HT1080 (cell line): ENCODE results near the gene SVIL. TPM values are rescaled to one million over a fixed set of nuclear protein-coding genes. Genes with fewer than 3 reads are reported as not detected.
"Not testable (repeated sequence)": the region's sequence is repeated elsewhere in the genome, so short reads cannot be mapped to it uniquely, and the experiment has no call there.

Experiments used
- DNase-seq: peaks from one replicate; pipeline ENCODE4 v3.0.0-alpha.2; 2015; ENCODE audit warnings: low read depth
- total RNA-seq: library from RNA; depleted of rRNA; stranded (reverse); fragments of >200 nt; shearing (Covaris generic); gene quantifications from 2 replicates; pipeline ENCODE4 v1.2.3, GENCODE V29; 2014

Gene SVIL
- total RNA-seq, 1 experiment from 2014 or later: 8.2 TPM

DNA sequence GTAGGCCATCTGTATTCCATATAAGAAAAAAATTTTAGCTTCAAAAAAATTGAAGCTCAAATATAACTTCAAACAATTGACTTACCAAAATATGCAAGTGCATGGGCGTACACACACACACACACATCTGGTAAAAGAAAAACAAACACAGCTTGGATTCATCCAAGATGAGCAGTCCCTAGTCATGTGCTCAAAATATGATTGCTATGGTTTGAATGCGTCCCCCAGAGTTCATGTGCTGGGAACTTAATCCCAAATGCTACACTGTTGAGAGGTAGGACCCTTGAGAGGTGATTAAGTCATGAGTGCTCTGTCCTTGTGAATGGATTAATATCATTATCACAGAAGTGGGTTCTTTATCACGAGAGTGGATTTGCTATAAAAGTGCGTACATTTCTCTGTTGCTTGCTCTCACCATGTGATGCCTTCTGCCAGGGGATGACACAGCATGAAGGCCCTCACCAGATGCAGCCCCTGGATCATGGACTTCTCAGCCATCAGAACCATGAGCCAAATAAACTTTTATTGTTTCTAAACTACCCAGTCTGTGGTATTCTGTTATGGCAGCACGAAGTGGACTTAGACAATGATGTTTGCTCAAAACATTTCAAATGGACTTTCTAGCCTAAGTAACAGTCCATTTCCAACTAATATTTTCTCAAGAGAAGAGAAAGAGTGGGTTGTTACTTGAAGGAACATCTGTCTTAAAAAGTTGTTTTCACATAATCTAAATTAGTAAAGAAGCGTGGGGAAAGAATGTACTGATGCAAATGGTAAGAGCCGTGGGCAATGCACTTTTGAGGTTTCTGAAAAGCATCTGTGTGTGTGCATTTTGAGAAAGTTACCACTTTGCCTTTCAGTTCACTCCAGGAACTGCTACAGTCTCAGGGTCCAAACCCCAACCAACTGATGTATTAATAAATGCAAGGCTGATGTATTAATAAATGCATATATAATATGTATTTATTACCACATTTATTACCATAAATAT lies 15.1 kb upstream of the SVIL start:
- DNase-seq: no peak

DNA sequence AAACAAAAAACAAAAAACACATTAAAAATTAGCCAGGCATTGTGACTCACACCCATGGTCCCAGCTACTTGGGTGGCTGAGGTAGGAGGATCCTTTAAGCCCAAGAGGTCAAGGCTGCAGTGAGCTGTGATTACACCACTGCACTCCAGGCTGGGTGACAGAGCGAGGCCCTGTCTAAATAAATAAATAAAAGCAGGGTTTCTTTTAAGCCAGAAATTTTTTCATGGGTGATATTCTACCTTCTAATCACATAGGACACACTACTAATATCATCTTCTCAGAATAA lies 14.2 kb upstream of the SVIL start:
- peak; percentile 35 for DNase-seq

- no peak for DNase-seq
These were observed 13.6 kb upstream of the SVIL start for GRCh38 chr10:29648114-29648982.

DNA sequence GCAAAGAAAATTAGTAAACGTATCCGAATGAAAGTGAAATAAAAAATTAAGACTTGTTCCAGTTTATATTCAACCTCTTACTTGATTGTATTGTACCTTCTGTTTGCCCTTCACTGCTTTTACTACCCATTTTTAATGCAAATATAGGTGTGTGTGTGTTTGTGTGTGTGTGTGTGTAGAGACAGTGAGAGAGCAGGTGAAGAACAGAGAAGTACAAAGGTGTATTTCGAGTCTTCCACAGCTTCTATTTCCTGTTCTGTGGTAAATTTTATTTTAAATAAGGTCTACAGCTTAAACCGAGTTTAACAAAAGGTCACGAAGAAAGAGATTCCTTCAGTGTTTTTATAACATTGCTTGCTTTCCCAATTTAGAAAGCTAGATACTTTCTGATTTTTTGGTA lies 12.7 kb upstream of the SVIL start:
- DNase-seq: no peak

- no peak for DNase-seq
These were observed 12.2 kb upstream of the SVIL start for GRCh38 chr10:29646960-29647461.

DNA sequence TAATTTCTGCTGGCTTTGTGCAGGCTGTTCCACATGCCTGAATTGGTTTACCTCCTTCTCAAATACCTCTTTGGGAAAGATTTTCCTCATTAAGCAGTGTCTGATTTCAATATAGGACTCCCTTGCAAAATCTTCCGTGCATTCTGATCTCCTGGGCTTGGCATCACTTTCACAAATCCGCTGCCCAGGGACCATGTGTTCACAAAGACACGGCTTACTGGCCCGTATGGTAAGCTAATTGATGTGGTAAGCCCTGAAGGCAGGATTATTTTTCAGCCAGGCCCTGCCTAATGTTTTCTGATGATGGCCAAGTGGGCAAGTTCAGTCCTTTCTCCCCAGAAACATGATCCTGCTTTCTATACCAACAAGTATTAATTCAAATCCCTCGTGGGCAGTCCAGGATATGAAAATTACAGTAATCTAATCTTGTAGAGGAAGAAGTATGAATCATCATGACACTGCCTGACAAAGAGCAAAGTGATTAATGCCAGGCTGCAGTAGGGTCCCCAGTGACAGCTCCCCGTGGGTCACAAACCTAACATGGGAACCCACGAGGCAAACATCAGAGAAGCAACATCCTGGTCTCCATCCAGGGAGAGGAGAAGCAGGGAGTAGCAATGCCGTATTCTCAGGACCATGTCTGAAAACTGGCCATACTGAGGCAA lies 11.6 kb upstream of the SVIL start:
- DNase-seq: peak; percentile 72

DNA sequence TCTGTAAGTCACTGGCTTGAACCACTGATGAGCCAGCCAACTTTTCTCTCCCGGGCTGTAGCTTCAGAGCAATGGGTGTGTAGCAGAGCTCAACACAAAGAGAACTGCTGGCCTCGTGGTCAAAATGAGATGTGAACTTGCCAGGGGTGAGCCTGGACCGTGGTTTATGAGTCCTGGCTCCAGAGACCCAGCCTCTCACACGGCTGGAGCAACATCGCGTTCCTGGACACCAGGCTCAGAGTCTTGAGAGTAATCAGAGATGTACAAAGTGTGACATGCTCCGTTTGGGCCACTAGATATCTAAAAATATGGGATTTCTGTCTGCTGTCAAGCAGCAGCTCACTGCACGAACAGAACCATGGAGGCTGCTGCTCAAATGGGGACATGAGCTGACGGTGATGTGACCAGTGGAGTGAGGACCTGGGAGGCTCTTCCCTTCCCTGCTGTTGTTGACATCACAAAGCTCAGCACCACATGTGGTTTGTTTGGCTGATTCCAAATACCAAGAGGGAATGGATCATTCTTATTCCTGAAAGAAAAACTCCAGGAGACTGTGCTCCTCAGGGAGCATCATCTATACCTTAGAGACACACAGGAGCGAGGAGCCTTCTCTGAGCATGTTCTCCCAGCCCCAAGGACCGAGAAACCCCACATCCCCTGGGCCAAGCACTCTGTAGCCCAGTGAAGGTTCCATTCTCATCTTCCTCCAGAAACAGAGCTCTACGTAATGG lies 9.2 kb upstream of the SVIL start:
- no peak for DNase-seq

GRCh38 chr10:29642990-29643389 lies 8.2 kb upstream of the SVIL start:
- no peak for DNase-seq

GRCh38 chr10:29637537-29637936 lies 2.8 kb upstream of the SVIL start:
- DNase-seq: no peak

DNA sequence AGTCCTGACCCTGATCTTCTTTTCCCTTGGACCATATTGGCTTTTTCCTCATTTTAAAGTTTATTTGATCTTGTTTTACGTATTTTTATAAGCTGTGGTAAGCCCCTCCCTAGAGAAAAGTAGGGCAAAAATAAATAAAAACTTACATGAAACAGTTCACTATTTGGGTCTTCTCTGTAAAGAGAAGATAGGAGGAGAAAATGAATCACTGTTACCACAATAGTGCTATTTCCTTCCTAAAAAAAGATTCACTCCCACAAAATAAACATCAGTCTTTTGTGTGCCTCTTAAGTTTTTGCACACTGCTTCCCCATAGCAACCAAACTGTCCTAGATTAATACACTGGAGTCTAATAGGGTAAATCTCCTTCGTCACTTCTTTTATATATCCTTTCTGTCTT lies 1.4 kb upstream of the SVIL start:
- DNase-seq: peak; percentile 91

DNA sequence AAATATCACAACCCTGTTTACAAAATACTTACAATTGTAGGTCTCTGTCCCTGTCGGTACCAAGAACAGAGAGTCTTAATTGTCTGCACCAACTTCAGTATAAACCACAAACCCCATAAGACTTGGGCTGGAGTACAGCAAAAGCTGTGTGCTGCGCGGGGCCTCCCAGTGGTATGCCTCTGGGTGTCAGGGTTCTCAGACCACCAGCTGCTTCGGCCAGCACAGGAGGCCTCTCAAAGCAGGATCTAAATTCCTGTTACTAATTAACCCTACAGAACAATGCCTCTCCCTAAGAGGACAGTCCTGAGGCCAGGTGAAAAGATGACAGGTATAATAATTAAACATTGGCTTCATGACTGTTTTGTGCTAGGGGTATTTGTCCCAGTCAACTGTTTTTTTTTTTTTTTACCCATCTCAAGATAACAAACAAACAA lies 957 bp upstream of the SVIL start:
- DNase-seq: no peak

DNA sequence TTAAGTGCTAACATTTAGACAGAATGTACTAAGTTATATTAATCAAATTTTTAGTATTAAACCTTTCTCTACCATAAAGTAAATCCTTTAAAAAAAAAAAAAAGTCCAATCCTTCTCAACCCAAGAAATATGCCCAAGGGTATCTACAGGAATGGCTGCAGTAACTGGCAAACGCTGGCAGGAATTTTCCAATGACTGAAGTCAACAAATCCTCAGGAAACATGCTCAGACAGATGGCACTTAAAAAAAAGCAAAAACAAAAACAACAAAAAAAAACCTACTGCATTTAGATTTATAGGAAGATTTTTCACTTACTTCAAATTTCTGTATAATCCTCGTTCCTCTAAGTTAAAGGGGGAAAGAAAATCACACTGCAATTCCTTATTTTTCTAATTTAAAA lies 666 bp downstream of the SVIL start:
- no peak for DNase-seq

DNA sequence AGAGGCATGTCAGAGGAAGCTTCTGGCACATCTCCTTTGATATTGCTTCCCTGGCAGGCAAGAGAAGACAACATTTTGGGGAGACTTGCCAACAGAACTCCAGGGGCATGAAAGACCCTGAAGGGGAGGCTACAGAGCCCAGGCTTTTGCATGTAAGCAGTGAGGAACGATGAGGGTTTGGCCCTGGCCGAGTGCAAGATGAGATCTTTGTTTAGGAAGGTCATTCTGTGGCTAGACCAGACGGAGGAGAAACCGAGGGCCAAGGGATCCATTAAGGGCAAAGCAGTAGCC lies 3.8 kb downstream of the SVIL start:
- DNase-seq: no peak

DNA sequence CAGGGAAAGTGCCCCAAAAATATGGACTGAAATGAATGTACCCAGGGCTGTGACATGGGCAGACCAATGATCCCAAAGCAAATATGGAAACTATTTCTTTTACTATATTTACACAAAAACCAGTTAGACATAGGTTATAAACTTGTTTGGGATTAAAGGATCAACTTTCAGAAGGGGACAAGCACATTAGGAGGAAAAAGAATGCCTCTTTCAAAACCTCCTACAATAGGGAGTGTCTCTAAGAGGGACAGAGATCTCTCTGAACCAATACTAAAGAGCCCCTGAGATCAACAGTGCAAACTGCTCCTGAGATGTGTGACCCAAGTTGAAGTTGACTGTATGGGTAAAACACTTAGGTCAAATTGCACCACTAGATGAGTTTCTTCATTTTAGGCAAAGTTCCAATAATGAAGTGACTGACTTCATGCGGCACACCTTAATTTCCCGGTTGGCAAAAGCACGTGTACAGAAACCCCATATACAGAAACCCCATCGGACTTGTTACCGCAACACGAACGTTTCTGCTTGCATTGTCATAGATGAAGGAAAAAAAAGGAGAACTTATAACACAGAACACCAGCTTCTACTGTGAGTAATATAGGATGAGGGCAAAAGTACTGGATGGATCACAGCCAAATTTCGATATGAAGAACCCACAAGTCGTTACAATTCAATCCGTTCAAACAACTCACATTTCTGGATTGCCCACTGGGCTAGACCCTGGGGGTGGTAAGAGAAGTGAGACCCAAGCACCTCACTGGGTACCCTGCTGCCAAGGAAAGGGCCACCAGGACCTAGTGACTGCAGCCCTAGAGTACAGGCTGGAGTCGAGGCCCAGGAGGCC lies 4.3 kb downstream of the SVIL start:
- DNase-seq: no peak

DNA sequence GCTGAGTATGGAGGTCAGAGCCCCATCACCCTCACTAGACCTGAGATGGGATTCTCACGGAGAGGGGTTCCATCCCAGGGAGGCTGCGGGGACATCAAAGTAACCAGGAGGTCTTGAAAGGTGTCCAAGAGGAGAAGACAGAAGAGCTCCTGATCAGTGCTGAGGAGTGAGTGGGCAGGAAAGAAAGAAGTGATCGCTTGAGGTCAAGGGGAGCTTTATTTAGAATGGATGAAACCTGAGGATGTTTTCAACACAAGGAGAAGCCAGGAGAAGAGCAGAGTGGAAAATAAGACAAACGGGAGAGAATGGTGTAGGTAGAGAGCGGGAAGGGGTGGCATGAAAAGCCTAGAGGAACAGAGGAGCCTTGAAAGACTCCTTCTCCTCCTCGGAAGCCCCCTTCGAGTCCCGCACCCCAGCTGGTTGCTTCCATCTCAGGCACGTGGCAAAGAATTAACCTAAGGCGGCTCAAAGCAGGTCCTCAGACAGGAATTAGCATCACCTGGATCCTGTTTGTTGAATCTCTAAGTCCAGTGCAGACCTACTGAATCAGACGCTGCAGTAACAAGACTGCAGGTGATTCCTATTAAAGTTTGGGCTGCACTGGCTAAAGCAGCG lies 5.8 kb downstream of the SVIL start:
- DNase-seq: no peak

GRCh38 chr10:29628311-29628710 lies 6.5 kb downstream of the SVIL start:
- no peak for DNase-seq

GRCh38 chr10:29627201-29628132 lies 7.3 kb downstream of the SVIL start:
- DNase-seq: no peak

DNA sequence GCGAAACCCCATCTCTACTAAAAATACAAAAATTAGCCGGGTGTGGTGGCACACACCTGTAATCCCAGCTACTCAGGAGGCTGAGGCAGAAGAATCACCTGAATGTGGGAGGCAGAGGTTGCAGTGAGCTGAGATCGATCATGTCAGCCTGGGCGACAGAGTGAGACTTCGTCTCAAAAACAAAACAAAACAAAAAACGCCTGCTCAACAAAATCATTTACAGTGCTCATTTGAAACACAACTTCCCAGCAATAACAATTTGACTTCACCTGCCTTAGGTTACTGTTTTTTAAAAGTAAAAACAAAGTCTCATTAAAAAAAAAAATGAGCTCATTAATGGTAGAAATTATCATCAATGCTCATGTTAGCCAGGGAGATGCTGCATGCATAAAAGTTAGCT lies 10.4 kb downstream of the SVIL start:
- DNase-seq: not testable (repeated sequence)

DNA sequence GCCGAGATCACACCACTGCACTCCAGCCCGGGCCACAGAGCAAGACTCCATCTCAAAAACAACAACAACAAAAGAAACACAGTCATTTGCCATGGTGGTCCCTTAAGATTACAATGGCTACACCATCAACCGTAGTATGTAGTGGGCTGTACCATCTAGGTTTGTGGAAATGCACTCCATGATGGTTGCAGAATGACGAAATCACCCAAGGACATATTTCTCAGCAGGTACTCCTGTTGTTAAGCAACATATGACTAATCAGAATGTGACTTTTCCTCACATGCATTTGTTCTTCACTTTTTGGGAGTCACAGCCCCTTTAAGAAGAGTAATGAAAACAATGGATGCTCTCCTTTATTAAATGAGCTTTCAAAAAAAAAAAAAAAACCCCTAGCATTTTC lies 11.0 kb downstream of the SVIL start:
- DNase-seq: no peak
